ENCODE results near the gene RBM33.

- TF ChIP-seq CTCF (IDR thresholded peaks at IDR 0.05; ENCODE audit: insufficient read depth, low read depth, low read length) (no peak), EZH2 (IDR thresholded peaks at IDR 0.05; ENCODE audit: insufficient read depth, low read length) (no peak)
Observed at GRCh38 chr7:155763122-155763521, 118.7 kb downstream of the RBM33 start.
